ENCODE results near the gene VSIR.

Gene VSIR

GRCh38 chr10:71767420-71768035 is 5.8 kb downstream of the VSIR start:
- no peak overlapping the region for H2AFZ ChIP-seq (ENCODE audit: low read depth, low read length, severe bottlenecking)
- H3K4me3 ChIP-seq (ENCODE audit: insufficient read depth, low read length, poor library complexity, severe bottlenecking) = no peak overlapping the region
- no peaks in the 10 kb centered on the region for H3K36me3 ChIP-seq (ENCODE audit: low read length)
- no peak overlapping the region for H3K4me2 ChIP-seq (ENCODE audit: low read depth, low read length, poor library complexity, severe bottlenecking)
- H3K9me3 ChIP-seq (ENCODE audit: insufficient read depth, low read length) = no peaks in the 10 kb centered on the region
- no peaks in the 10 kb centered on the region for H4K20me1 ChIP-seq (ENCODE audit: low read depth, low read length)
- H3K27ac ChIP-seq (ENCODE audit: low read depth, low read length) = no peak overlapping the region
- H3F3A ChIP-seq (ENCODE audit: insufficient read depth) = no peaks in the 10 kb centered on the region
- no peaks in the 10 kb centered on the region for H3K27me3 ChIP-seq (ENCODE audit: low read length)
- H3K9me2 ChIP-seq (replicated peaks; ENCODE audit: insufficient read depth, low read length) = no peaks in the 10 kb centered on the region
- H3K79me2 ChIP-seq (ENCODE audit: insufficient read depth, low read length) = no peaks in the 10 kb centered on the region
- H3K9ac ChIP-seq (ENCODE audit: low read length) = no peak overlapping the region
- TF ChIP-seq EZH2phosphoT487 (conservative IDR thresholded peaks at IDR 0.05; ENCODE audit: low read length) (no peak), CTCF (IDR thresholded peaks at IDR 0.05; ENCODE audit: insufficient read depth, low read length, poor library complexity, severe bottlenecking) (no peak)

- Histone ChIP-seq H3F3A (ENCODE audit: insufficient read depth) (no peaks in the 10 kb centered on the region), H3K79me2 (ENCODE audit: insufficient read depth, low read length) (no peaks in the 10 kb centered on the region), H3K36me3 (ENCODE audit: low read length) (no peaks in the 10 kb centered on the region), H4K20me1 (ENCODE audit: low read depth, low read length) (no peaks in the 10 kb centered on the region), H3K9me2 (replicated peaks; ENCODE audit: insufficient read depth, low read length) (no peaks in the 10 kb centered on the region), H3K27me3 (ENCODE audit: low read length) (no peaks in the 10 kb centered on the region), H3K9ac (ENCODE audit: low read length) (no peak overlapping the region), H3K4me2 (ENCODE audit: low read depth, low read length, poor library complexity, severe bottlenecking) (no peak overlapping the region), H3K9me3 (ENCODE audit: insufficient read depth, low read length) (no peaks in the 10 kb centered on the region), H3K27ac (ENCODE audit: low read depth, low read length) (no peak overlapping the region), H2AFZ (ENCODE audit: low read depth, low read length, severe bottlenecking) (no peak overlapping the region), H3K4me3 (ENCODE audit: insufficient read depth, low read length, poor library complexity, severe bottlenecking) (no peak overlapping the region)
- TF ChIP-seq CTCF (IDR thresholded peaks at IDR 0.05; ENCODE audit: insufficient read depth, low read length, poor library complexity, severe bottlenecking) = no peak
- no peak for TF ChIP-seq EZH2phosphoT487 (conservative IDR thresholded peaks at IDR 0.05; ENCODE audit: low read length)
These were observed 6.5 kb downstream of the VSIR start for GRCh38 chr10:71766717-71767419.

GRCh38 chr10:71765906-71766716 is 7.2 kb downstream of the VSIR start:
- Histone ChIP-seq H3K27ac (ENCODE audit: low read depth, low read length) (no peak overlapping the region), H3K36me3 (ENCODE audit: low read length) (no peaks in the 10 kb centered on the region)

More at GRCh38 chr10:71765906-71766716, 7.2 kb downstream of the VSIR start:
- Histone ChIP-seq H3F3A (ENCODE audit: insufficient read depth) (no peaks in the 10 kb centered on the region), H2AFZ (ENCODE audit: low read depth, low read length, severe bottlenecking) (no peak overlapping the region), H4K20me1 (ENCODE audit: low read depth, low read length) (no peaks in the 10 kb centered on the region), H3K9me2 (replicated peaks; ENCODE audit: insufficient read depth, low read length) (no peaks in the 10 kb centered on the region), H3K27me3 (ENCODE audit: low read length) (no peaks in the 10 kb centered on the region), H3K4me3 (ENCODE audit: insufficient read depth, low read length, poor library complexity, severe bottlenecking) (no peak overlapping the region), H3K4me2 (ENCODE audit: low read depth, low read length, poor library complexity, severe bottlenecking) (no peak overlapping the region), H3K9me3 (ENCODE audit: insufficient read depth, low read length) (no peaks in the 10 kb centered on the region), H3K79me2 (ENCODE audit: insufficient read depth, low read length) (no peaks in the 10 kb centered on the region), H3K9ac (ENCODE audit: low read length) (no peak overlapping the region)
- TF ChIP-seq EZH2phosphoT487 (conservative IDR thresholded peaks at IDR 0.05; ENCODE audit: low read length) (no peak), CTCF (IDR thresholded peaks at IDR 0.05; ENCODE audit: insufficient read depth, low read length, poor library complexity, severe bottlenecking) (no peak)
